LNCaP clone FGC (cell line): ENCODE measurements around the gene BOD1.

Source experiments
- DNase-seq: peaks from one replicate; pipeline ENCODE4 v3.0.0-alpha.2; 2011; ENCODE audit warnings: low read depth
- H3K4me3 ChIP-seq: 2 replicates; pipeline ENCODE4 v1.5.1; 2011; ENCODE audit warnings: mild to moderate bottlenecking, low read depth, low read length, control low read depth
- TF ChIP-seq, protein P1 (sequence below): IDR thresholded peaks from 2 replicates; pipeline ENCODE4 v1.5.1; 2012; ENCODE audit warnings: mild to moderate bottlenecking; ENCODE audit not compliant: control insufficient read depth, insufficient read depth; ENCODE audit errors: extremely low read depth

BOD1 gene

DNA sequence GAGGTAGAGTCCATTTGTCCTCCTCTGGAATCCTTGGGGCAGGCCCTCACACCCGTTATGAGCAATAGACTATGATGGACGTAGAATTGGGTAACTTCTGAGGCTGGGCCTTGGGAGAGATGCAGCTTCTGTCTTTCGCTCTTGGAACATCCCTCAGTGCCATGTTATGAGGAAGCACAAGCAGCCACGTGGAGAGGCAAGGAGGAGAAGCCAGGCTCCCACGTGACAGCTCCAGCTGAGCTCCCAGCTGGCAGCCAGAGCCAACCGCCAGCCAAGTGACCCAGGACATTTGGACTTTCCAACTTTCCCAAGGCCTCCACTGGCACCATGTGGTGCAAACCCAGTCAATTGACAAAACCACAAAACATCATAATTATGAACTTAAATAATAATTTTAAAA lies 43.0 kb upstream of the BOD1 start:
- no peak for DNase-seq
- TF ChIP-seq, protein P1, sequence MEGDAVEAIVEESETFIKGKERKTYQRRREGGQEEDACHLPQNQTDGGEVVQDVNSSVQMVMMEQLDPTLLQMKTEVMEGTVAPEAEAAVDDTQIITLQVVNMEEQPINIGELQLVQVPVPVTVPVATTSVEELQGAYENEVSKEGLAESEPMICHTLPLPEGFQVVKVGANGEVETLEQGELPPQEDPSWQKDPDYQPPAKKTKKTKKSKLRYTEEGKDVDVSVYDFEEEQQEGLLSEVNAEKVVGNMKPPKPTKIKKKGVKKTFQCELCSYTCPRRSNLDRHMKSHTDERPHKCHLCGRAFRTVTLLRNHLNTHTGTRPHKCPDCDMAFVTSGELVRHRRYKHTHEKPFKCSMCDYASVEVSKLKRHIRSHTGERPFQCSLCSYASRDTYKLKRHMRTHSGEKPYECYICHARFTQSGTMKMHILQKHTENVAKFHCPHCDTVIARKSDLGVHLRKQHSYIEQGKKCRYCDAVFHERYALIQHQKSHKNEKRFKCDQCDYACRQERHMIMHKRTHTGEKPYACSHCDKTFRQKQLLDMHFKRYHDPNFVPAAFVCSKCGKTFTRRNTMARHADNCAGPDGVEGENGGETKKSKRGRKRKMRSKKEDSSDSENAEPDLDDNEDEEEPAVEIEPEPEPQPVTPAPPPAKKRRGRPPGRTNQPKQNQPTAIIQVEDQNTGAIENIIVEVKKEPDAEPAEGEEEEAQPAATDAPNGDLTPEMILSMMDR: no peak
- H3K4me3 ChIP-seq: no peak overlapping the region

DNA sequence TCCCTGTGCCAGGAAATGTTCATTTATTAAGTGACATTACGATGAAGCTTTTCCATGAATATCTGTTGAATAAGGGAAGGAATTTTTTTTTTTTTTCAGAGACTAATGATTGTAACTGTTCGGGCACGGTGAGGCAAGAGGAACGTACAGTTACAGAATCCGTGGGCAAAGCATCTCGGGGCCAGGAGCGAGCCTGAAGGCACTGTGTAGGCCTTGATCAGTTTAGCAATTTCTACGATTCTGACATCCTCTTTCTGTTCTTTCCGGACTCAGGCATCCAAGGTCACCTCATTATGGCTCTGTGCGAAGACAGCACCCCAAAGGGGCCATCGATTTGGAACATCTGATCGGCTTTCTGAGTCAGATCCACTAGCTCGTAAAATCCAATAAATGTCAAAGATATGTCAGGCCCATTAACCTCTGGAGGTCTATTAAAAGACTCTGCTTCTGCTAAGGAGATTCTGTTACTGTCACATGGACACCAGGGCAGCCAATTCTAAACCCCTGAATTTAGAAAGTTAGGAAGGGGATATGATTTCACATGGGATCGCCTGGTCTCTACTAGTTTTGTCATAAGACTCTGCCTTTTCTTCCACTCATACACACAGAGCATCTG lies 41.4 kb upstream of the BOD1 start:
- TF ChIP-seq, protein P1: no peak
- H3K4me3 ChIP-seq: no peak overlapping the region
- DNase-seq: no peak

DNA sequence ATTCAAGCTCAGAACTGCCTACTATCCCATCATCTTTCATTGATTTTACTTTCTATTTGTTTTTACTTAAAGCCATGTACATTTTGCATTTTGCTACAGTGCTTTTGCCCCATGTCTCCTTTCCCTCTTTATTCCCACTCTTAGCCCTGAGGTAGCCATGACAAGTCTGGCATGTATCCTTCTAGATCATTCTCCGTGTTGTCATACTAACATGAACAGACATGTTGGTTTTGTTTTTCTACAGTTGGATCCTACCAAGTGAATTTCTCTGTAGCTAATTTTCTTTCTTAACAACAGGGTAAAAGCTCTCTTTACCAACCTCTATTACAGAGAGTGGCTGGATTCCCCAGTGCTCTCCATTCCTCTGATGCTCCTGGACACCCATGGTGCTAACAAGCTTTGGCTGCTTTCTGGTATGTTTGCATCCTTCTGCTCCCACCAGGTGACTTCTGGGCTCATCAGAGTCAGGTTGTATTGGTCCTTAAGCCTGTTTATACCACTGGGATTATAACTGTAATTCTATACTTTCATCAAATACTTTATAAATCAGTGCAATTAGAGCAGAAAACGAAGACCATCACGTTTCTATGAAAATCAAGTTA lies 38.8 kb upstream of the BOD1 start:
- no peak for DNase-seq
- no peak overlapping the region for H3K4me3 ChIP-seq
- TF ChIP-seq, protein P1: no peak

DNA sequence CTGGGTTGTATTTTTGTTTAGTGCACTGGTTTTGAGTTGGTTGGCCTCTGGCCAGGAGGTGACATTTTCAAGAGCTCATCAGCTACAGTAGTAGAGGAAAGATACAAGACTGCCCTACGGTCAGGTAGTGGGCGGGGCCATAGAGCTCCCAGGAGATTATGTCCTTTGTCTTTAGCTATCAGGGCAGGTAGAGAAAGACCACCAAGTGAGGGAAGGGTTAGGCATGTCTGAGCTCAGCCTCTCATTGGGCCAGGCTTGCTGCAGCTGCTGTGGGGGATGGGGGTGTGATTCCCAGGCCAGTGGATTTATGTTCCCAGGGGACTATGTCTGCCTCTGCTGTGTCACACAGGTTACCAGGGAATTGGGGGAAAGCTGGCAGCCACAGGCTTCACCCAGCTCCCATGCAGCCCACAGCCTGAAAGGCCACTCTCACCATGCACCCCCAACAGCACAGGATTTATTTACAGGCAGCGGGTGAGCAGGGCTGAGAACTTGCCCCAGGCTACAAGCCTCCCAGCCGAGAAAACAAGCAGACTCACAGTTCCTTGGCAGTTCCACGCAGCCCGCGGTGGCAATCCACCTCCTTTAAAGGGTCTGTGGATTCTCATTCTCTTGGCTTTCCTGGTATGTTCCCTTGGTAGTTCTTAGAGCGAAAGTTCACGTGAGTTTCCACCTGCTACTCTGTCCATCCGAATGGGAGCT lies 37.5 kb upstream of the BOD1 start:
- DNase-seq: no peak
- H3K4me3 ChIP-seq: no peak overlapping the region
- TF ChIP-seq, protein P1: no peak

DNA sequence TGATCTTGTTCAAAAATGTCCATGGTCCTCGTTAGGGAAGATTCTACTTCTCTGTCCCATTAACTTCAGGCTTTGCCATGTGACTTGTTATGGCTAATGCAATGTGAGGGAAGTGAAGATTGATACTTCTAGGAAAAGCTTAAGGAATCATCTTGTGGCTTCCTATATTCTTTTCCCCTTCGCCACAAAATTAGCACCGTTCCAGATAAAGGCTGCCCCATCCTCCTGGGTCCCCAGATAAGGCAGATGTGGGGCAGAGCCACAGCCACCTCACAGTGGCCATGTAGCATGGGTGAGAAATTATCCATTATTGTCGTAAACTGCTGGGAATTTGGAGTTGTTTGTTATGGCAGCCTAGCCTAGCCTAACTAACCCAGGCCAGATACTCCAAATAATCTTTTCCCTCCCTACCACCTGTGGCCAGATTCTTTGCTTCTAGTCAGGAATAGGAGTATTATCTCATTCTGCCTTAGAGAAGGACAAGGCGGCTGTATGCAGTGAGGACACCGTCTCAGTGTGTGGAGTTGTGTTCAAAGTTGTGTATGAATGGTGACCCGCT lies 31.9 kb upstream of the BOD1 start:
- no peak overlapping the region for H3K4me3 ChIP-seq
- no peak for DNase-seq
- TF ChIP-seq, protein P1: no peak

DNA sequence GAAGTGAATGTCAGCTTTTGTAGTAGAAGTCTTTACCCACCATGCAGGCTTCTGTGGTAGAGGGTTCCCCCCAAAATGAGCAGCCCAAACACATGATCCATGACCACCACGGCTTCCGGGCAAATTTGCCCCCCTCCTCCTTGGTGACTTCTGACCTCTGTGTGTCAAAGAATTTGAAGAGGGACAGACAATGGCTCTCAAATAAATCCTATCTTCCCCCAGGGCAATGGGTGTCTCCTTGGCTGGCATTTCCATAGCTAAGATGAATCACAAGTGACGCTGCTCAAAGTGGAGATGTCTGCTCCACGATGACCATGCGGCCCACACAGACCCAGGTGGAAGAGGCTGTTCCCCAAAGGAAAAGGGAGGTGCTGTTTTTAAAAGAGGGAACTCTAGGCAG lies 30.2 kb upstream of the BOD1 start:
- TF ChIP-seq, protein P1: no peak
- DNase-seq: no peak
- no peak overlapping the region for H3K4me3 ChIP-seq
